Umbilical cord (tissue), 2 donors: ENCODE measurements around the gene KIRREL3. TPM values are rescaled to one million over a fixed set of nuclear protein-coding genes. Genes with fewer than 3 reads are reported as not detected.

ENCODE experiments used
- DNase-seq: peaks from one replicate; pipeline ENCODE4 v3.0.0-alpha.2; 2015; ENCODE audit warnings: low spot score
- total RNA-seq: library from RNA; depleted of rRNA; stranded (reverse); fragments of >200 nt; gene quantifications from one replicate; pipeline ENCODE4 v1.2.3, GENCODE V29; 2014; ENCODE audit warnings: low replicate concordance; ENCODE audit not compliant: insufficient read depth

KIRREL3 gene
- total RNA-seq, 1 donor from 2014 or later = 0.72 TPM

GRCh38 chr11:126870021-126870420 lies 130.5 kb downstream of the KIRREL3 start:
- no peak for DNase-seq

- no peak for DNase-seq
These were observed 131.8 kb downstream of the KIRREL3 start for GRCh38 chr11:126868741-126869140.

- no peak for DNase-seq
These were observed 135.6 kb downstream of the KIRREL3 start for GRCh38 chr11:126864934-126865333.

- no peak for DNase-seq
These were observed 137.1 kb downstream of the KIRREL3 start for GRCh38 chr11:126863294-126863997.

GRCh38 chr11:126862664-126863243 lies 137.8 kb downstream of the KIRREL3 start:
- no peak for DNase-seq

- DNase-seq = no peak
These were observed 138.6 kb downstream of the KIRREL3 start for GRCh38 chr11:126861796-126862459.

- no peak for DNase-seq
These were observed 142.4 kb downstream of the KIRREL3 start for GRCh38 chr11:126857860-126858808.

GRCh38 chr11:126855536-126855935 lies 145.0 kb downstream of the KIRREL3 start:
- DNase-seq = no peak

- no peak for DNase-seq
These were observed 146.8 kb downstream of the KIRREL3 start for GRCh38 chr11:126853732-126854131.

GRCh38 chr11:126844789-126845188 lies 155.8 kb downstream of the KIRREL3 start:
- DNase-seq = no peak

- no peak for DNase-seq
These were observed 157.5 kb downstream of the KIRREL3 start for GRCh38 chr11:126843096-126843495.

GRCh38 chr11:126841999-126842398 lies 158.6 kb downstream of the KIRREL3 start:
- DNase-seq = no peak

GRCh38 chr11:126840975-126841374 lies 159.6 kb downstream of the KIRREL3 start:
- DNase-seq = no peak

- peak; percentile 5 for DNase-seq
These were observed 160.2 kb downstream of the KIRREL3 start for GRCh38 chr11:126840201-126840886.

- DNase-seq = no peak
These were observed 161.1 kb downstream of the KIRREL3 start for GRCh38 chr11:126839496-126839895.

- DNase-seq = no peak
These were observed 161.8 kb downstream of the KIRREL3 start for GRCh38 chr11:126838779-126839178.

- no peak for DNase-seq
These were observed 163.0 kb downstream of the KIRREL3 start for GRCh38 chr11:126837581-126837980.

- DNase-seq = no peak
These were observed 166.0 kb downstream of the KIRREL3 start for GRCh38 chr11:126834573-126834972.

GRCh38 chr11:126834149-126834548 lies 166.4 kb downstream of the KIRREL3 start:
- peak; percentile 82 for DNase-seq

- DNase-seq = no peak
These were observed 167.5 kb downstream of the KIRREL3 start for GRCh38 chr11:126833065-126833464.

- no peak for DNase-seq
These were observed 168.2 kb downstream of the KIRREL3 start for GRCh38 chr11:126832387-126832786.
